K562 (cell line): Measurements from ENCODE around the gene LAMB3. TPM values are rescaled to one million over a fixed set of nuclear protein-coding genes. Genes with fewer than 3 reads are reported as not detected.
A peak's percentile ranks its signal among the peaks of the same experiment; 100 is the strongest.

Source experiments
- ATF7 ChIP-seq: fragments of 450-650 bp; IDR thresholded peaks from 2 replicates; pipeline ENCODE4 v1.7.1; 2014; ENCODE audit warnings: mild to moderate bottlenecking, moderate library complexity
- DACH1 ChIP-seq: fragments of 450-650 bp; IDR thresholded peaks from 2 replicates; pipeline ENCODE4 v1.6.1; 2018; ENCODE audit not compliant: partially characterized antibody
- DMBX1 ChIP-seq: fragments of 250-450 bp; sonication (Bioruptor Pico); IDR thresholded peaks from 2 replicates; pipeline ENCODE4 v1.8.0; 2022; ENCODE audit warnings: inconsistent platforms, mild to moderate bottlenecking, moderate library complexity, borderline replicate concordance
- HCFC1 ChIP-seq: IDR thresholded peaks from 2 replicates; pipeline ENCODE4 v1.6.1; 2012; ENCODE audit warnings: low read depth, low read length, improper control_type of control experiment
- JUN ChIP-seq, 2 experiments: sonication (generic) in 1 of 2; formaldehyde crosslinking in 1 of 2; IDR thresholded peaks; 2 replicates each; pipeline versions ENCODE4 v1.6.1 to v1.8.0; 2012 to 2022; ENCODE audit warnings: borderline replicate concordance in 2 of 2, mild to moderate bottlenecking in 2 of 2, improper control_type of control experiment in 1 of 2, low read depth in 1 of 2, low read length in 1 of 2, missing genetic modification reagents in 1 of 2
- KDM1A ChIP-seq, 2 experiments: fragments of 450-650 bp; IDR thresholded peaks; 2 replicates each; pipeline ENCODE4 v1.6.1; 2016; ENCODE audit warnings: mild to moderate bottlenecking in 2 of 2
- MYNN ChIP-seq, 2 experiments: sonication (generic); formaldehyde crosslinking in 1 of 2; IDR thresholded peaks; 2 replicates each; pipeline versions ENCODE4 v1.5.0 to v1.6.1; 2016 to 2020; ENCODE audit warnings: antibody characterized with exemption in 1 of 2, missing genetic modification reagents in 1 of 2
- NBN ChIP-seq: fragments of 450-650 bp; IDR thresholded peaks from 2 replicates; pipeline ENCODE4 v1.6.1; 2016; ENCODE audit warnings: low read depth, mild to moderate bottlenecking
- NRF1 ChIP-seq, 2 experiments: fragments of 450-650 bp; IDR thresholded peaks in 1 of 2; conservative IDR thresholded peaks in 1 of 2; 2 replicates each; pipeline ENCODE4 v1.6.1; 2014; ENCODE audit warnings: mild to moderate bottlenecking in 2 of 2
- SMAD4 ChIP-seq: fragments of 250-450 bp; sonication (Bioruptor Pico); conservative IDR thresholded peaks from 2 replicates; pipeline ENCODE4 v1.8.0; 2021; ENCODE audit warnings: inconsistent platforms, mild to moderate bottlenecking, moderate library complexity
- SOX6 ChIP-seq: fragments of 450-650 bp; IDR thresholded peaks from 2 replicates; pipeline ENCODE4 v1.6.1; 2014; ENCODE audit warnings: mild to moderate bottlenecking
- STAT5A ChIP-seq: IDR thresholded peaks from 2 replicates; pipeline ENCODE4 v1.6.1; 2012; ENCODE audit warnings: low read length, inconsistent platforms, borderline replicate concordance
- SUPT5H ChIP-seq: fragments of 450-650 bp; IDR thresholded peaks from 2 replicates; pipeline ENCODE4 v1.6.1; 2016
- ZNF165 ChIP-seq: fragments of 250-450 bp; sonication (Bioruptor Pico); IDR thresholded peaks from 2 replicates; pipeline ENCODE4 v1.4.0; 2020; ENCODE audit warnings: borderline replicate concordance
- ZNF232 ChIP-seq: sonication (generic); formaldehyde crosslinking; IDR thresholded peaks from 2 replicates; pipeline ENCODE4 v1.8.0; 2022; ENCODE audit warnings: mild to moderate bottlenecking, missing genetic modification reagents
- ZNF644 ChIP-seq: fragments of 200-800 bp; sonication (Bioruptor generic); IDR thresholded peaks from 2 replicates; pipeline ENCODE4 v1.6.1; 2016; ENCODE audit warnings: low read depth, missing genetic modification characterization, missing compliant biosample characterization
- ZNF75A ChIP-seq: fragments of 450-650 bp; formaldehyde crosslinking; IDR thresholded peaks from 2 replicates; pipeline ENCODE4 v1.4.0; 2020; ENCODE audit warnings: mild to moderate bottlenecking
- ZNF830 ChIP-seq: fragments of 250-450 bp; sonication (Bioruptor Pico); IDR thresholded peaks from 2 replicates; pipeline ENCODE4 v1.5.0; 2021; ENCODE audit warnings: mild to moderate bottlenecking
- polyA plus RNA-seq, 8 experiments: library from polyadenylated mRNA; depleted of rRNA in 4 of 8; stranded (reverse) in 5 of 8; unstranded in 3 of 8; fragments of >200 nt; fragmentation: Nextera tagmentation in 2 of 8; fragmentation: Illumina TruSeq in 1 of 8; extraction: Ambion mirVana in 2 of 8; extraction: Trizol in 1 of 8; gene quantifications; 2 replicates each; pipeline versions ENCODE4 v1.2.1 to v1.2.3, GENCODE V29; 2011 to 2014; ENCODE audit warnings: inconsistent platforms in 1 of 8, missing spikeins in 1 of 8
- total RNA-seq, 7 experiments: library from RNA; depleted of rRNA in 6 of 7; stranded (reverse); fragments of >200 nt in 6 of 7; fragmentation: Illumina TruSeq in 2 of 7; extraction: Trizol in 2 of 7; gene quantifications; 2 replicates each; pipeline versions ENCODE4 v1.2.1 to v1.2.3, GENCODE V29; 2011 to 2021; ENCODE audit warnings: low replicate concordance in 1 of 7
- TF ChIP-seq, protein P1 (sequence below), 2 experiments: fragments of 200-800 bp in 1 of 2; sonication (Bioruptor generic) in 1 of 2; sonication (generic) in 1 of 2; formaldehyde crosslinking in 1 of 2; IDR thresholded peaks in 1 of 2; conservative IDR thresholded peaks in 1 of 2; 2 replicates each; pipeline versions ENCODE4 v1.5.0 to v1.6.1; 2016 to 2020; ENCODE audit warnings: missing compliant biosample characterization in 1 of 2, missing genetic modification characterization in 1 of 2, missing genetic modification reagents in 1 of 2
- TF ChIP-seq, protein P2 (sequence below): fragments of 250-450 bp; sonication (Bioruptor Pico); IDR thresholded peaks from 2 replicates; pipeline ENCODE4 v1.8.0; 2021; ENCODE audit warnings: moderate library complexity, mild to moderate bottlenecking, inconsistent platforms
- TF ChIP-seq, protein P3 (sequence below): fragments of 450-650 bp; IDR thresholded peaks from 2 replicates; pipeline ENCODE4 v1.6.1; 2016; ENCODE audit warnings: low read depth, mild to moderate bottlenecking, moderate library complexity
- TF ChIP-seq, protein P4 (sequence below): fragments of 250-450 bp; sonication (Bioruptor Pico); IDR thresholded peaks from 2 replicates; pipeline ENCODE4 v1.4.0; 2020

Gene LAMB3
- total and polyA plus RNA-seq, 9 of the 15 experiments (the other 6 are each of a cell fraction or from before 2014, with no cell fraction given), result 0.08 to 1.3 (median 0.91) TPM

DNA sequence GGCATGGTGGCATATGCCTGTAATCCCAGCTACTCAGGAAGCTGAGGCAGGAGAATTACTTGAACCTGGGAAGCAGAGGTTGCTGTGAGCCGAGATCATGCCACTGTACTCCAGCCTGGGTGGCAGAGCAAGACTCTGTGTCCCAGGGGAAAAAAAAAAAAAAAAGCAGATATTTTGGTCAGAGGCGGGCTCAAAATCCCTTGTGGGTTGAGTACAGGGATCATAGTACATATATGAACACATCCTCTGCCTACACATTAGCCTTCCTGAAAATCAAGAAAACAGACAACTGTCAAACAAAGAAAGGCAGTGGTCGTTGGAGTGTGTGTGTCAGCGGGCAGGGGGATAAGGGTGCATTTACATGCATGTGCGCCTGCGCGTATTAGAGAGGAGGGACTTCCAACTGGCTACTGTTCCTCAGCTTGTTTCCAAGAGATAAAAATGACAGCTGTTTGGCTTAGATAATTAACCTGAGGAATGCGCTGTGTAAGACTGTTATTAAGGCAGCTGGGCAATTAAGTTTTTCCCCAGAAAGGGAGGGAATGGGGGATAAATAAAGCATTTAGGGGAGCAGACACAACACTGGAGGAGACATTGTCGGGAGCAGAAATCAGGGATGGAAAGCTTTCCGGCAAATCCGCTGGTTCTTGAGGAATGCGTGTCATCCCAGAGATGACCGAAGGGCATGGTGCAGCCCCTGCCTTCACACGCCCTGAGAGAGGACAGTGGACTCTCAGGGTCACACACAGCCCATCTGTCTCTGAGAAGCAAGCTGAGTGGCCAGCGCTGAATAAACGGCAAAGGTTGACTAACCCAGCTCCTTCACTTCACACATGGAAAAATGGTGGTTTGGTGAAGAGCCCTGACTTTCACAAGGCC lies 6.4 kb downstream of the LAMB3 start (continued):
- TF ChIP-seq DACH1, result peak; percentile 98
- peak; percentile 49 to 67; a peak in 2 of 4 replicates for TF ChIP-seq KDM1A (IDR thresholded peaks at IDR 0.05)
- peak; percentile 74; the same call in 1 of the 2 replicates for TF ChIP-seq SMAD4 (CRISPR knock-in tag)
- TF ChIP-seq ZNF165 (CRISPR knock-in tag), result 0 out of 2 replicates have a peak, but pooled peaks have one; percentile 33
- peak; percentile 70 for TF ChIP-seq STAT5A
- TF ChIP-seq, protein P1, sequence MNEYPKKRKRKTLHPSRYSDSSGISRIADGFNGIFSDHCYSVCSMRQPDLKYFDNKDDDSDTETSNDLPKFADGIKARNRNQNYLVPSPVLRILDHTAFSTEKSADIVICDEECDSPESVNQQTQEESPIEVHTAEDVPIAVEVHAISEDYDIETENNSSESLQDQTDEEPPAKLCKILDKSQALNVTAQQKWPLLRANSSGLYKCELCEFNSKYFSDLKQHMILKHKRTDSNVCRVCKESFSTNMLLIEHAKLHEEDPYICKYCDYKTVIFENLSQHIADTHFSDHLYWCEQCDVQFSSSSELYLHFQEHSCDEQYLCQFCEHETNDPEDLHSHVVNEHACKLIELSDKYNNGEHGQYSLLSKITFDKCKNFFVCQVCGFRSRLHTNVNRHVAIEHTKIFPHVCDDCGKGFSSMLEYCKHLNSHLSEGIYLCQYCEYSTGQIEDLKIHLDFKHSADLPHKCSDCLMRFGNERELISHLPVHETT (CRISPR knock-in tag; conservative IDR thresholded peaks at IDR 0.05 in 1 of 2, IDR thresholded peaks at IDR 0.05 in 1 of 2), result peak in 1 of 2 experiments; percentile 49; a peak in 2 of 4 replicates
- peak; percentile 60 for TF ChIP-seq DMBX1 (CRISPR knock-in tag)
- no peak for TF ChIP-seq SUPT5H
- no peak for TF ChIP-seq ZNF232 (CRISPR knock-in tag)
- TF ChIP-seq NRF1 (conservative IDR thresholded peaks at IDR 0.05 in 1 of 2, IDR thresholded peaks at IDR 0.05 in 1 of 2), result peak; percentile 86 to 88
- peak; percentile 78 for TF ChIP-seq SOX6
- peak; percentile 37; the same call in 1 of the 2 replicates for TF ChIP-seq ATF7
- TF ChIP-seq JUN (IDR thresholded peaks at IDR 0.05; ENCODE audit: borderline replicate concordance, low read depth, low read length), result 0 out of 2 replicates have a peak, but pooled peaks have one; percentile 9
- TF ChIP-seq JUN (CRISPR knock-in tag; IDR thresholded peaks at IDR 0.05; ENCODE audit: borderline replicate concordance), result no peak
- TF ChIP-seq ZNF644 (tag), result 0 out of 2 replicates have a peak, but pooled peaks have one; percentile 29
- TF ChIP-seq ZNF75A, result 0 out of 2 replicates have a peak, but pooled peaks have one; percentile 33
- no peak for TF ChIP-seq MYNN (IDR thresholded peaks at IDR 0.05)
- TF ChIP-seq MYNN (CRISPR knock-in tag; IDR thresholded peaks at IDR 0.05), result no peak
- TF ChIP-seq, protein P2, sequence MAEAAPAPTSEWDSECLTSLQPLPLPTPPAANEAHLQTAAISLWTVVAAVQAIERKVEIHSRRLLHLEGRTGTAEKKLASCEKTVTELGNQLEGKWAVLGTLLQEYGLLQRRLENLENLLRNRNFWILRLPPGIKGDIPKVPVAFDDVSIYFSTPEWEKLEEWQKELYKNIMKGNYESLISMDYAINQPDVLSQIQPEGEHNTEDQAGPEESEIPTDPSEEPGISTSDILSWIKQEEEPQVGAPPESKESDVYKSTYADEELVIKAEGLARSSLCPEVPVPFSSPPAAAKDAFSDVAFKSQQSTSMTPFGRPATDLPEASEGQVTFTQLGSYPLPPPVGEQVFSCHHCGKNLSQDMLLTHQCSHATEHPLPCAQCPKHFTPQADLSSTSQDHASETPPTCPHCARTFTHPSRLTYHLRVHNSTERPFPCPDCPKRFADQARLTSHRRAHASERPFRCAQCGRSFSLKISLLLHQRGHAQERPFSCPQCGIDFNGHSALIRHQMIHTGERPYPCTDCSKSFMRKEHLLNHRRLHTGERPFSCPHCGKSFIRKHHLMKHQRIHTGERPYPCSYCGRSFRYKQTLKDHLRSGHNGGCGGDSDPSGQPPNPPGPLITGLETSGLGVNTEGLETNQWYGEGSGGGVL (CRISPR knock-in tag), result no peak
- TF ChIP-seq NBN, result peak; percentile 41; the same call in 1 of the 2 replicates
- TF ChIP-seq, protein P3, sequence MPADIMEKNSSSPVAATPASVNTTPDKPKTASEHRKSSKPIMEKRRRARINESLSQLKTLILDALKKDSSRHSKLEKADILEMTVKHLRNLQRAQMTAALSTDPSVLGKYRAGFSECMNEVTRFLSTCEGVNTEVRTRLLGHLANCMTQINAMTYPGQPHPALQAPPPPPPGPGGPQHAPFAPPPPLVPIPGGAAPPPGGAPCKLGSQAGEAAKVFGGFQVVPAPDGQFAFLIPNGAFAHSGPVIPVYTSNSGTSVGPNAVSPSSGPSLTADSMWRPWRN, result 0 out of 2 replicates have a peak, but pooled peaks have one; percentile 40
- TF ChIP-seq HCFC1, result no peak
- no peak for TF ChIP-seq ZNF830 (CRISPR knock-in tag)
- TF ChIP-seq, protein P4, sequence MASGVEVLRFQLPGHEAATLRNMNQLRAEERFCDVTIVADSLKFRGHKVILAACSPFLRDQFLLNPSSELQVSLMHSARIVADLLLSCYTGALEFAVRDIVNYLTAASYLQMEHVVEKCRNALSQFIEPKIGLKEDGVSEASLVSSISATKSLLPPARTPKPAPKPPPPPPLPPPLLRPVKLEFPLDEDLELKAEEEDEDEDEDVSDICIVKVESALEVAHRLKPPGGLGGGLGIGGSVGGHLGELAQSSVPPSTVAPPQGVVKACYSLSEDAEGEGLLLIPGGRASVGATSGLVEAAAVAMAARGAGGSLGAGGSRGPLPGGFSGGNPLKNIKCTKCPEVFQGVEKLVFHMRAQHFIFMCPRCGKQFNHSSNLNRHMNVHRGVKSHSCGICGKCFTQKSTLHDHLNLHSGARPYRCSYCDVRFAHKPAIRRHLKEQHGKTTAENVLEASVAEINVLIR (CRISPR knock-in tag), result 0 out of 2 replicates have a peak, but pooled peaks have one; percentile 10
